GM18861 (cell line): Measurements from ENCODE around the gene COMP.

ENCODE experiments used
- ATAC-seq: cut with Tn5 transposase; IDR thresholded peaks from one replicate; pipeline ENCODE4 v1.9.1; 2021; ENCODE audit not compliant: unreplicated experiment

The COMP gene

GRCh38 chr19:18804139-18804601 is 13.1 kb upstream of the COMP start:
- no peak for ATAC-seq

GRCh38 chr19:18803550-18804138 is 12.5 kb upstream of the COMP start:
- no peak for ATAC-seq

- ATAC-seq: no peak
These were observed 11.2 kb upstream of the COMP start for GRCh38 chr19:18802354-18802753.

GRCh38 chr19:18800636-18801035 is 9.5 kb upstream of the COMP start:
- ATAC-seq: no peak

- ATAC-seq: no peak
These were observed 9.0 kb upstream of the COMP start for GRCh38 chr19:18800079-18800478.

- no peak for ATAC-seq
These were observed 8.4 kb upstream of the COMP start for GRCh38 chr19:18799389-18799970.

GRCh38 chr19:18798384-18799352 is 7.6 kb upstream of the COMP start:
- no peak for ATAC-seq

GRCh38 chr19:18796239-18796638 is 5.1 kb upstream of the COMP start:
- no peak for ATAC-seq

- no peak for ATAC-seq
These were observed 4.4 kb upstream of the COMP start for GRCh38 chr19:18795540-18795939.

GRCh38 chr19:18794692-18795091 is 3.6 kb upstream of the COMP start:
- ATAC-seq: no peak

- ATAC-seq: no peak
These were observed 2.9 kb upstream of the COMP start for GRCh38 chr19:18794029-18794313.

- ATAC-seq: no peak
These were observed 2.3 kb upstream of the COMP start for GRCh38 chr19:18793144-18794028.

- no peak for ATAC-seq
These were observed 1.6 kb upstream of the COMP start for GRCh38 chr19:18792661-18793060.

- no peak for ATAC-seq
These were observed 192 bp upstream of the COMP start for GRCh38 chr19:18791315-18791678.

- ATAC-seq: no peak
These were observed 1.1 kb downstream of the COMP start for GRCh38 chr19:18789883-18790565.

- no peak for ATAC-seq
These were observed 1.7 kb downstream of the COMP start for GRCh38 chr19:18789422-18789869.

GRCh38 chr19:18788529-18789421 is 2.3 kb downstream of the COMP start:
- no peak for ATAC-seq

GRCh38 chr19:18785179-18786124 is 5.7 kb downstream of the COMP start:
- no peak for ATAC-seq

- ATAC-seq: no peak
These were observed 6.4 kb downstream of the COMP start for GRCh38 chr19:18784786-18785120.
